ENCODE measurements around the gene COPB2. TPM values are rescaled to one million over a fixed set of nuclear protein-coding genes. Genes with fewer than 3 reads are reported as not detected.

Gene COPB2
- total RNA-seq, 1 experiment from 2014 or later, result 156 TPM

- no peak for TF ChIP-seq CTCF (conservative IDR thresholded peaks at IDR 0.05)
- no peak for TF ChIP-seq EZH2 (IDR thresholded peaks at IDR 0.05; ENCODE audit: low read depth)
- Histone ChIP-seq H3K4me1 (replicated peaks; ENCODE audit: insufficient read depth) (no peaks in the 10 kb centered on the region), H2AFZ (no peak overlapping the region), H3K9me3 (ENCODE audit: insufficient read depth, low read depth) (no peaks in the 10 kb centered on the region), H3F3A (ENCODE audit: insufficient read depth, low read depth) (peaks cover 4% of the 10 kb centered on the region; the same call in 1 of the 2 replicates), H4K20me1 (ENCODE audit: insufficient read depth) (peaks cover 57% of the 10 kb centered on the region), H3K27me3 (ENCODE audit: insufficient read depth, low read depth) (no peaks in the 10 kb centered on the region), H3K4me3 (no peak overlapping the region), H3K36me3 (ENCODE audit: low read depth) (peaks cover 52% of the 10 kb centered on the region), H3K9me2 (ENCODE audit: insufficient read depth) (no peaks in the 10 kb centered on the region), H3K27ac (no peak overlapping the region), H3K4me2 (no peak overlapping the region), H3K79me2 (ENCODE audit: low read depth) (peaks cover 42% of the 10 kb centered on the region)
- DNase-seq, result no peak
- BruUV-seq (replicated peaks), result no TSS peak
- ChIA-PET POLR2A (ENCODE audit: unreplicated experiment) (no interaction called here), CTCF (no interaction called here)
- intact Hi-C loops (cut with micrococcal nuclease; ENCODE audit: unreplicated experiment), result loop anchor here (2.0 kb wide), 1 partner anchor 26 kb away; no protein-coding TSS in a partner anchor
These were observed 8.9 kb downstream of the COPB2 start for GRCh38 chr3:139380575-139380974.

GRCh38 chr3:139378587-139379241, 10.7 kb downstream of the COPB2 start:
- no peak for TF ChIP-seq EZH2 (IDR thresholded peaks at IDR 0.05; ENCODE audit: low read depth)
- no peaks in the 10 kb centered on the region for H3K27me3 ChIP-seq (ENCODE audit: insufficient read depth, low read depth)
- ChIA-PET CTCF (no interaction called here), POLR2A (ENCODE audit: unreplicated experiment) (no interaction called here)
- BruUV-seq (replicated peaks), result no TSS peak
- intact Hi-C loops (cut with micrococcal nuclease; ENCODE audit: unreplicated experiment), result no loop called here
- H4K20me1 ChIP-seq (ENCODE audit: insufficient read depth), result peaks cover 49% of the 10 kb centered on the region
- no peak overlapping the region for H2AFZ ChIP-seq
- H3K27ac ChIP-seq, result no peak overlapping the region
- DNase-seq, result no peak
- H3K36me3 ChIP-seq (ENCODE audit: low read depth), result peaks cover 67% of the 10 kb centered on the region
- peaks cover 23% of the 10 kb centered on the region for H3K79me2 ChIP-seq (ENCODE audit: low read depth)
- no peaks in the 10 kb centered on the region for H3K9me2 ChIP-seq (ENCODE audit: insufficient read depth)
- no peak overlapping the region for H3K4me3 ChIP-seq
- 0 out of 2 replicates have a peak, but pooled peaks cover 4% of the 10 kb centered on the region for H3F3A ChIP-seq (ENCODE audit: insufficient read depth, low read depth)
- no peaks in the 10 kb centered on the region for H3K9me3 ChIP-seq (ENCODE audit: insufficient read depth, low read depth)
- no peaks in the 10 kb centered on the region for H3K4me1 ChIP-seq (replicated peaks; ENCODE audit: insufficient read depth)
- H3K4me2 ChIP-seq, result no peak overlapping the region

GRCh38 chr3:139377378-139377777, 12.1 kb downstream of the COPB2 start:
- POLR2A ChIA-PET (ENCODE audit: unreplicated experiment), result no interaction called here

More at GRCh38 chr3:139377378-139377777, 12.1 kb downstream of the COPB2 start:
- Histone ChIP-seq H3F3A (ENCODE audit: insufficient read depth, low read depth) (no peaks in the 10 kb centered on the region), H3K4me1 (replicated peaks; ENCODE audit: insufficient read depth) (no peaks in the 10 kb centered on the region), H3K9me2 (ENCODE audit: insufficient read depth) (no peaks in the 10 kb centered on the region), H2AFZ (no peak overlapping the region), H4K20me1 (ENCODE audit: insufficient read depth) (peaks cover 42% of the 10 kb centered on the region), H3K79me2 (ENCODE audit: low read depth) (peaks cover 14% of the 10 kb centered on the region), H3K4me2 (no peak overlapping the region), H3K27me3 (ENCODE audit: insufficient read depth, low read depth) (no peaks in the 10 kb centered on the region), H3K9me3 (ENCODE audit: insufficient read depth, low read depth) (no peaks in the 10 kb centered on the region), H3K27ac (no peak overlapping the region), H3K36me3 (ENCODE audit: low read depth) (peaks cover 70% of the 10 kb centered on the region), H3K4me3 (no peak overlapping the region)
- no TSS peak for BruUV-seq (replicated peaks)
- CTCF ChIA-PET, result interaction anchor here (0.5 kb wide), 1 partner anchor 1139 kb away, joined by 3 read pairs; no protein-coding TSS in a partner anchor
- no peak for TF ChIP-seq CTCF (conservative IDR thresholded peaks at IDR 0.05)
- no peak for TF ChIP-seq EZH2 (IDR thresholded peaks at IDR 0.05; ENCODE audit: low read depth)
- intact Hi-C loops (cut with micrococcal nuclease; ENCODE audit: unreplicated experiment), result no loop called here
- DNase-seq, result no peak
